Karpas-422 (cell line): ENCODE measurements around the gene LPP. TPM values are rescaled to one million over a fixed set of nuclear protein-coding genes. Genes with fewer than 3 reads are reported as not detected.

Experiments
- DNase-seq: peaks from one replicate; pipeline ENCODE4 v3.0.0-alpha.2; 2015
- H2AFZ ChIP-seq: fragments of 200-600 bp; sonication (generic); 2 replicates; pipeline ENCODE4 v1.6.1; 2014; ENCODE audit warnings: antibody characterized with exemption, low read length, mixed read lengths
- H3K27ac ChIP-seq: fragments of 200-600 bp; sonication (generic); 2 replicates; pipeline ENCODE4 v1.5.1; 2014; ENCODE audit warnings: mild to moderate bottlenecking, low read length, moderate library complexity
- H3K27me3 ChIP-seq: fragments of 200-600 bp; sonication (generic); 2 replicates; pipeline ENCODE4 v1.6.1; 2014; ENCODE audit warnings: low read length, mixed read lengths
- H3K36me3 ChIP-seq: fragments of 200-600 bp; sonication (generic); 2 replicates; pipeline ENCODE4 v1.6.1; 2014; ENCODE audit warnings: low read length, mixed read lengths; ENCODE audit not compliant: insufficient read depth
- H3K4me1 ChIP-seq: fragments of 200-600 bp; sonication (generic); 2 replicates; pipeline ENCODE4 v1.6.1; 2014; ENCODE audit warnings: mild to moderate bottlenecking, low read length, mixed read lengths
- H3K4me2 ChIP-seq: fragments of 200-600 bp; sonication (generic); 2 replicates; pipeline ENCODE4 v1.6.1; 2014; ENCODE audit warnings: low read length, low read depth, mild to moderate bottlenecking; ENCODE audit not compliant: poor library complexity, severe bottlenecking
- H3K4me3 ChIP-seq: fragments of 200-600 bp; sonication (generic); 2 replicates; pipeline ENCODE4 v1.5.1; 2014; ENCODE audit warnings: mild to moderate bottlenecking, antibody characterized with exemption, low read length, mixed read lengths
- H3K79me2 ChIP-seq: fragments of 200-600 bp; sonication (generic); 2 replicates; pipeline ENCODE4 v1.6.1; 2014; ENCODE audit warnings: mild to moderate bottlenecking, low read length, mixed read lengths
- H3K9ac ChIP-seq: fragments of 200-600 bp; sonication (generic); 2 replicates; pipeline ENCODE4 v1.6.0; 2014; ENCODE audit warnings: low read length
- H3K9me2 ChIP-seq: fragments of 200-600 bp; sonication (generic), shearing (Covaris generic); replicated peaks from 2 replicates; pipeline ENCODE4 v1.6.0; 2014; ENCODE audit warnings: mild to moderate bottlenecking, low read length, moderate library complexity; ENCODE audit not compliant: insufficient read depth
- H3K9me3 ChIP-seq: fragments of 300-700, 200-600 bp; sonication (generic); 2 replicates; pipeline ENCODE4 v1.6.1; 2014; ENCODE audit warnings: low read length, mixed read lengths
- H4K20me1 ChIP-seq: fragments of 200-600 bp; sonication (generic); 2 replicates; pipeline ENCODE4 v1.6.1; 2014; ENCODE audit warnings: mild to moderate bottlenecking, antibody characterized with exemption, low read length, low read depth; ENCODE audit not compliant: insufficient read depth
- total RNA-seq: library from RNA; depleted of rRNA; stranded (reverse); fragments of >200 nt; shearing (Covaris generic); gene quantifications from 2 replicates; pipeline ENCODE4 v1.2.3, GENCODE V29; 2014; ENCODE audit warnings: low replicate concordance

Gene LPP
- total RNA-seq, 1 experiment from 2014 or later = 88.5 TPM

DNA sequence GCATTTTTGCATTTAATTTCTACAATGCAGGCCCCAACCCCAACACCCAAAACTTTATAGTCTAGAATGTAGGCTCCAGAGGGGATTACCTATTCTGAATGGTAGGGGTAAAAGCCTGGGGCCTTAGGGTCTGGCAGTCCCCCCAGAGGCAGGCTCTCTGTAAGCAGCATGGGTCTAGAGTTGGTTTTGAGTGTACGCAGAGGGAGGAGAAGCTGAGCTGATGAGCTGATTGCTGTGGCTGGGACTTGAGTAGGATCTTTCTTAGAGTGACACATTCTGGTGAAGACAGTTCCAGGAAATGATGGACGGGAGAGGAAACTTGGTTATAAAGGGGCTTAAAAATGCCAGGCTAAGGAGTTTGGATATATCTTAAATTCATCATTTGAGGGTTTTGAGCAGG, 2.1 kb downstream of the LPP start:
- H3K4me1 ChIP-seq = peaks cover 33% of the 10 kb centered on the region
- no peaks in the 10 kb centered on the region for H3K9me2 ChIP-seq
- H4K20me1 ChIP-seq = no peaks in the 10 kb centered on the region; the same call in 1 of the 2 replicates
- H3K36me3 ChIP-seq = no peaks in the 10 kb centered on the region
- no peak overlapping the region for H3K27ac ChIP-seq
- no peak for DNase-seq
- H3K4me3 ChIP-seq = no peak overlapping the region
- H3K79me2 ChIP-seq = no peaks in the 10 kb centered on the region
- no peaks in the 10 kb centered on the region; the same call in 1 of the 2 replicates for H3K27me3 ChIP-seq
- H3K9ac ChIP-seq = no peak overlapping the region
- no peak overlapping the region for H3K4me2 ChIP-seq
- no peak overlapping the region for H2AFZ ChIP-seq
- no peaks in the 10 kb centered on the region for H3K9me3 ChIP-seq

DNA sequence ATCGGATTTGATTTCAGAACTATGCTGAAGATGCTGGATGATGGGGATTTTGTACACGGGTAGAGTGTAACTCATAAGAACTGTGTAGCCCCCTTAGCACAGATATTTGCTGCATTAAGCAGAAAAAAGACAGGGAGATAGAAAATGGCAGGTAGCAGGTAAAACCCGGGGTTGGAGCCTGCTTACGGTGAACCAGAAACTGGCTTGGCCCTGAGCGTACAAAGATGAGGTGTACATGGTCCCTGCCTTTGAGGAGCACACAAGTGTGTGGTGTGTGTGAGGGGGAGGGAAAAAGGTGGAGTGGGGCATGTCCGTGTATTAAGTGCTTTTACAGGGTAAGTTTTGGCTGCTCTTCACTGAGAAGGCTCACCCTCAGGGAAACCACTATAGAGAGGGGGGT, 3.5 kb downstream of the LPP start:
- DNase-seq = no peak
- Histone ChIP-seq H2AFZ (no peak overlapping the region), H3K4me2 (no peak overlapping the region), H3K36me3 (no peaks in the 10 kb centered on the region), H3K79me2 (no peaks in the 10 kb centered on the region), H3K4me1 (peaks cover 29% of the 10 kb centered on the region), H3K9ac (no peak overlapping the region), H3K9me2 (no peaks in the 10 kb centered on the region), H4K20me1 (no peaks in the 10 kb centered on the region; the same call in 1 of the 2 replicates), H3K4me3 (no peak overlapping the region), H3K27ac (no peak overlapping the region), H3K27me3 (no peaks in the 10 kb centered on the region; the same call in 1 of the 2 replicates), H3K9me3 (no peaks in the 10 kb centered on the region)

DNA sequence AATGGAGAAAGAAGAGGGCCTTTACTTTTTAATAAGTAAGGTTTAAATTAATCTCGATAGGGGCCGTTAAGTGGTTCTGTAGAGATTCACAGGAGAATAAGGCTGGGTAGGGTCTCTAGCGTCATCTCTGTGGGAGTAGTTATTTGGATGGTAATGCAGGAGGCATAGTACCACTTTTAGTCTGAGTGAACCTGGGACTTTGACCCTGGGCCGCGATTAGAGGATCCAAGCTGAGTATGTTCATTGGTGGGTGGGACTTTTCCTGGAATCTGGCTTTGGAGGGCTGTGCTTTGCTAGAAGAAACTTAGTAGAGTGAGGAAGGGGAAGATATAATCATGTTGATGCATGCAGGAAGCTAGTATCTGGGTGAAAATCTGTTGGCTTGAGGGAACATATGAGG, 4.0 kb downstream of the LPP start:
- no peak overlapping the region for H3K4me3 ChIP-seq
- DNase-seq = no peak
- peaks cover 24% of the 10 kb centered on the region for H3K4me1 ChIP-seq
- H3K36me3 ChIP-seq = no peaks in the 10 kb centered on the region
- H3K9ac ChIP-seq = no peak overlapping the region
- H3K9me3 ChIP-seq = no peaks in the 10 kb centered on the region
- no peak overlapping the region for H3K4me2 ChIP-seq
- no peaks in the 10 kb centered on the region for H3K9me2 ChIP-seq
- H3K79me2 ChIP-seq = no peaks in the 10 kb centered on the region
- no peak overlapping the region for H2AFZ ChIP-seq
- H4K20me1 ChIP-seq = no peaks in the 10 kb centered on the region; the same call in 1 of the 2 replicates
- no peaks in the 10 kb centered on the region; the same call in 1 of the 2 replicates for H3K27me3 ChIP-seq
- H3K27ac ChIP-seq = no peak overlapping the region

DNA sequence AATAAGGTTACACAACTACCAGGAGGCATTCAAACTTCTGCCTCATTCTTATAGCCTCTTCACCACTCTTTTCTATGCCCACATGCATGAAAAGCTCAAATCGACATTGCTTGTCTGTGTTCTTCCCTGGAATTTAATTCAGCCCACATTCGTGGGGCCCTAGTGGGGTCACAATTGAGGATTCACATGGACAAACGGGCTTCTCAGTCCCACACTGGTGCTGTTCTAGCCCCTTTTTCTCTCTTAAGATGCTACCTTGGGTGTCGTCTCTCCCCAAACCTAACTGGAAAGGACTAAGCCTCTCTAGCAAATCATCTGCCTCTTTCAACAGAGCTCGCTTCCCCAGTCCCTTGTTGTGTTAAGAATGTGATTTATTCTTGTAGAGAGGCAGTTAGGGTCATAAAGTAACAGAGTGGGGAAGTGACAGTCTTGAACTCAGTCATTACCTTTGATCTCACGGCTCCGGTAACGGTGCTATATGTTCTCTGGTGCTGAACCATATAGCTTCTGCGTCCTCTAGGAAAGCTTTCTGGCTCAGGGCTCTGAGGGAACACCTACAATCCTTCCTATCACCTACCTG, 4.9 kb downstream of the LPP start:
- no peaks in the 10 kb centered on the region for H3K9me2 ChIP-seq
- H3K36me3 ChIP-seq = no peaks in the 10 kb centered on the region
- H3K79me2 ChIP-seq = no peaks in the 10 kb centered on the region
- no peak for DNase-seq
- H3K9me3 ChIP-seq = no peaks in the 10 kb centered on the region
- no peaks in the 10 kb centered on the region; the same call in 1 of the 2 replicates for H4K20me1 ChIP-seq
- H3K9ac ChIP-seq = no peak overlapping the region
- no peak overlapping the region for H3K4me2 ChIP-seq
- peaks cover 18% of the 10 kb centered on the region for H3K4me1 ChIP-seq
- no peak overlapping the region for H3K27ac ChIP-seq
- no peaks in the 10 kb centered on the region; the same call in 1 of the 2 replicates for H3K27me3 ChIP-seq
- no peak overlapping the region for H3K4me3 ChIP-seq
- no peak overlapping the region for H2AFZ ChIP-seq

DNA sequence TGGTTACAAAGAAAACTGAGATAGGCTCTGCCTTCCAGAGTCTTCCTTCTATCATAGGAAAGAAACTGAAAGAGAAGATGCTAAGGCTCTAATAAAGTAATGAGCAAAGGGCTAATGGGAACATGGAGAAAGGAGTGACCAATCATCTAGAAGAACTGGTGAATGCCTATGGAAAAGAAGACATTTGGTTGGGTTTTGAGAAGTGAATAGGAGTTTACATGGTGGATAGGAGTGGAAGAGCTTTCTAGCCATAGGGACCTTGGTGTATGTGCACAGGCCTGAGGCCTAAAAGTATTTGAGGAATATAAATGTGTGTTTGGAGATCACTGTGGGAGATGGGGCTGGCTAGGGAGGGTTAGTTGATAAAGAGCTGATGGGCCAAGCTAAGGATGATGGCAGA, 6.8 kb downstream of the LPP start:
- H3K9me2 ChIP-seq = no peaks in the 10 kb centered on the region
- no peaks in the 10 kb centered on the region for H3K9me3 ChIP-seq
- H3K27me3 ChIP-seq = no peaks in the 10 kb centered on the region
- H3K36me3 ChIP-seq = no peaks in the 10 kb centered on the region
- no peak overlapping the region for H3K4me2 ChIP-seq
- no peak overlapping the region for H3K9ac ChIP-seq
- no peak overlapping the region for H2AFZ ChIP-seq
- H4K20me1 ChIP-seq = no peaks in the 10 kb centered on the region; the same call in 1 of the 2 replicates
- no peak overlapping the region for H3K4me3 ChIP-seq
- no peaks in the 10 kb centered on the region for H3K79me2 ChIP-seq
- peaks cover 28% of the 10 kb centered on the region for H3K4me1 ChIP-seq
- H3K27ac ChIP-seq = no peak overlapping the region
- peak; percentile 39 for DNase-seq

DNA sequence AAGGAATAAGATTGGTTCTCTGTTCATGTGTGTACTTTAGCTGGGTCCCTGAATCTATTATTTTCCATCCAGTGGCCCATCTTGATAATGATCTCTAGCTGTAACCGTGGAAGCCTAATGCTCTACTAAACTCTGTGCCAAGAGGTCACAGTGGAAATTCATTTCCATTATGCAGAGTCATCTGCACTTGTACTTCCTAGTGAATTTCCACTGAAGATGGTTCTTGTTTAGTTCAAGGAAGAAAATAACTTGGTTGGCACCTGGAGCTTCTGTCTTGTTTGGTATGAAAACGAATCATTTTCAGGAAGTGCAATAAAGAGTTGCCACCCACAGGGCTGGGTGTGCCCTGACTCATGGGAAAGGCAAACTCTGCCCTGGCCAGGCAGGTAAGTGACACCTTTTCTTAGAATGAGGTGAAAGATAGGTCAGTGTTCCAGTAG, 10.3 kb downstream of the LPP start:
- Histone ChIP-seq H3K4me3 (no peak overlapping the region), H4K20me1 (no peaks in the 10 kb centered on the region; the same call in 1 of the 2 replicates), H3K9me2 (no peaks in the 10 kb centered on the region), H2AFZ (no peak overlapping the region), H3K36me3 (no peaks in the 10 kb centered on the region), H3K79me2 (no peaks in the 10 kb centered on the region), H3K4me1 (peaks cover 26% of the 10 kb centered on the region), H3K4me2 (peak overlapping the region; percentile 18), H3K27me3 (no peaks in the 10 kb centered on the region), H3K9ac (peak overlapping the region; percentile 2; the same call in 1 of the 2 replicates), H3K27ac (no peak overlapping the region), H3K9me3 (no peaks in the 10 kb centered on the region)
- peak; percentile 54 for DNase-seq

DNA sequence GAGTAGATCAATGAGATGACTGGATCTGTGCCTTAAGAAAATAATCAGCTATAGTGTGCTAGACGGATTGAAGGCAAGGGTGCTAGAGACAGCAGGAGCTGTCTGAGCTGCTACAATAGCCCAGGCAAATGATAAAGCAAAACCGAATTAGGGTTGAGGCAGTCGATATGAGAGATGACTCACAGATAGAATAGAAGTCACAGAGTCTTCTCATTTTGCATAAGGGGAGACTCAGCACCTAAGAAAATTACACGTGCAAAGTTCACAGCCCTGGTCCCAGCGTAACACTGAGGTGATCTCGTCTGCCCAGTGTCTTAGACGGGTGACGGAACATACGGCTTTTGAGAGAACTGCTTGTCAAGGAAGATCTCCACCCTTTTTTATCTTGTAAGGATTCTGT, 11.6 kb downstream of the LPP start:
- H3K4me2 ChIP-seq = peak overlapping the region; percentile 46
- H3K79me2 ChIP-seq = no peaks in the 10 kb centered on the region
- peak; percentile 81 for DNase-seq

DNA sequence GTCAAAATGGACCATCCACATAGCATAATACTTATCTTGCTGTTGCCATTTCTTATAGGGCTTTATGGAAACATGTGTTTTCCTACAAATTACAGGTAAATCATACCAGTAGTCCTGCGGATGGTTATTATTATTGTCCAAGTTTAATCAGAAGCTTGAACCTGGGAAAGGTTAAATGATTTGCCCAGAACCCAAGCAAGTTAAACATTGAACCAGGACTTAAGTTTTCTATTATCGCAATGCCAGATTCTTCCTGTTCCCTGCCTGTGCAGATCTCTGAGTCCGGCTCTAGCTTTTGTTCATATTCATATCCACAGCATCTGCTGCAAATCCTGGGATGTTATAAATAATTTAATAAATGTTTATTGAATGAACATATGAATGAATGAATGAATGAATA, 12.5 kb downstream of the LPP start:
- H3K9ac ChIP-seq = no peak overlapping the region
- no peak overlapping the region for H2AFZ ChIP-seq
- H3K9me3 ChIP-seq = no peaks in the 10 kb centered on the region
- H3K4me2 ChIP-seq = peak overlapping the region; percentile 46
- no peak overlapping the region for H3K27ac ChIP-seq
- no peaks in the 10 kb centered on the region; the same call in 1 of the 2 replicates for H4K20me1 ChIP-seq
- peaks cover 32% of the 10 kb centered on the region for H3K4me1 ChIP-seq
- H3K36me3 ChIP-seq = no peaks in the 10 kb centered on the region
- H3K27me3 ChIP-seq = no peaks in the 10 kb centered on the region
- DNase-seq = no peak
- H3K79me2 ChIP-seq = no peaks in the 10 kb centered on the region
- no peak overlapping the region for H3K4me3 ChIP-seq
- no peaks in the 10 kb centered on the region for H3K9me2 ChIP-seq

More for the DNA sequence above, 11.6 kb downstream of the LPP start:
- peak overlapping the region; percentile 15 for H3K4me3 ChIP-seq
- no peaks in the 10 kb centered on the region for H3K9me2 ChIP-seq
- H4K20me1 ChIP-seq = no peaks in the 10 kb centered on the region; the same call in 1 of the 2 replicates
- peak overlapping the region; percentile 31 for H3K9ac ChIP-seq
- H3K36me3 ChIP-seq = no peaks in the 10 kb centered on the region
- no peaks in the 10 kb centered on the region for H3K27me3 ChIP-seq
- no peaks in the 10 kb centered on the region for H3K9me3 ChIP-seq
- H3K27ac ChIP-seq = peak overlapping the region; percentile 40; the same call in 1 of the 2 replicates
- no peak overlapping the region for H2AFZ ChIP-seq
- H3K4me1 ChIP-seq = peaks cover 27% of the 10 kb centered on the region
